GM12872 (cell line): ENCODE data around the gene HDAC4.

Experiments
- TF ChIP-seq, protein P1 (sequence below): IDR thresholded peaks from 3 replicates; pipeline ENCODE4 v1.5.1; 2011; ENCODE audit warnings: low read depth, mild to moderate bottlenecking, low read length, moderate library complexity; ENCODE audit not compliant: insufficient read depth

HDAC4 gene

DNA sequence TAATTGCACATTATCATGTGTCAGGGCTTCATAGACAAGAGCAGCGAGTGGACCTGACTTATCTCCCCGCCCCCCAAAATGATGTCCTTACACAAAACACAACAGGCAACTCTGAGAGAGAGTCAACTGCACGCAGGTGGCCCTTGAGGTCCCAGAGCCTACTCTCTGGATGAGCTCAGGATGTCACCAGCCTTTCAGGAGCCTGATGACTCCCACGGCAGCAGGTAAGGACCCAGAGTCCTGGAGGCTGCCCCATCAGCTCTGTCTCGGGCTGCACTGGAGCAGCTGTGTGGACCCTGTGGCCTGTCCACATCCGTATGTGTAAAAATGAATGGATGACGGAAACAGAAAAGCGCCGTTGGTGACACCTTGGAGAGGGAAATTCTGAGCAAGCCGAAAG is 130.9 kb downstream of the HDAC4 start:
- TF ChIP-seq, protein P1, sequence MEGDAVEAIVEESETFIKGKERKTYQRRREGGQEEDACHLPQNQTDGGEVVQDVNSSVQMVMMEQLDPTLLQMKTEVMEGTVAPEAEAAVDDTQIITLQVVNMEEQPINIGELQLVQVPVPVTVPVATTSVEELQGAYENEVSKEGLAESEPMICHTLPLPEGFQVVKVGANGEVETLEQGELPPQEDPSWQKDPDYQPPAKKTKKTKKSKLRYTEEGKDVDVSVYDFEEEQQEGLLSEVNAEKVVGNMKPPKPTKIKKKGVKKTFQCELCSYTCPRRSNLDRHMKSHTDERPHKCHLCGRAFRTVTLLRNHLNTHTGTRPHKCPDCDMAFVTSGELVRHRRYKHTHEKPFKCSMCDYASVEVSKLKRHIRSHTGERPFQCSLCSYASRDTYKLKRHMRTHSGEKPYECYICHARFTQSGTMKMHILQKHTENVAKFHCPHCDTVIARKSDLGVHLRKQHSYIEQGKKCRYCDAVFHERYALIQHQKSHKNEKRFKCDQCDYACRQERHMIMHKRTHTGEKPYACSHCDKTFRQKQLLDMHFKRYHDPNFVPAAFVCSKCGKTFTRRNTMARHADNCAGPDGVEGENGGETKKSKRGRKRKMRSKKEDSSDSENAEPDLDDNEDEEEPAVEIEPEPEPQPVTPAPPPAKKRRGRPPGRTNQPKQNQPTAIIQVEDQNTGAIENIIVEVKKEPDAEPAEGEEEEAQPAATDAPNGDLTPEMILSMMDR: no peak

DNA sequence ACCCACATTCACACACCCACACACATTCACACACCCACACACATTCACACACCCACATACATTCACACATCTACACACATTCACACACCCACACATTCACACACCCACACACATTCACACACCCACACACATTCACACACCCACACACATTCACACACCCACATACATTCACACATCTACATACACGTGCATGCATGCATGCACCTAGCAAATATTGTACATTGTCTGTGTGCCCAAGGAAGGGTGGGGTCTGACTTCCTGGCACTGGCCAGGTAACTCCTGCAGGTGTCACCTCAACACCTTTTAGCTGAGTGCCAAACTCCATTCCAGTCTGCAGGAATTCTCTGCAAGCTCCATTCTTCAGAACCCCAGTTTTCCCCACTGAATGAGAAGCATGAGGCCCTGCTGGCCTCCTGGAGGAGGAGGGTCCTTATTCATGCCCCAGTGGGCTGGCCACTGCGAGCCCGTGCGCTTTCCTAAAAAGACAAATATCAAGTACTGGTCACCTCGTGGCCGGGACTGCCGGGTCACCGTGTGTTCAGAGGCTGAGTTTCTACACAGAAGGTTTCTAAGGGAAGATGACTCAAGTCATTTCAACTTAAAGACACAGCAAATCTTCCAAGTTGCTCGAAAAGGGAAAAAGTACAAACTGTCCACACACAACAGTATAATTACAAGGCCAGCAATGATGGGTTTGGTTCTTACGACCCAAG is 131.5 kb downstream of the HDAC4 start:
- TF ChIP-seq, protein P1: no peak

DNA sequence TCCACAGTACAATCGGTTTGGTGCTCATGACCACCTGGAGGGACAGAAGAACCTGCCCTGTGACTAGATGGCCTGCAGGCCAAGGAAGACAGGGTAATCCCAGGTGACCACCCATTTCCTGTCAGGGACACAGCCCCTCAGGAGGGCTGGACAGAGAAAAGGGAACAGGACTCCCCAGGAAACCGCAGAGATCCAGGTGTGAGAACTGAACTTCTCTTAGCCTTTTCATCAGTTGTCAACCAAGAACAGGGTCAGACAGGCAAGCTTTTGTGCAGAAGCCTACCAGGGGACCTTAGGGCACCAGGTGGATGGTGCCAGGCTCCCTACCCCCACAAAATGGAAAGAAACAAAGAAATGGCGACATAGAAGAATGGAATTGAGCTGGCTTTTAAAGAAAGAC is 132.3 kb downstream of the HDAC4 start:
- TF ChIP-seq, protein P1: no peak

DNA sequence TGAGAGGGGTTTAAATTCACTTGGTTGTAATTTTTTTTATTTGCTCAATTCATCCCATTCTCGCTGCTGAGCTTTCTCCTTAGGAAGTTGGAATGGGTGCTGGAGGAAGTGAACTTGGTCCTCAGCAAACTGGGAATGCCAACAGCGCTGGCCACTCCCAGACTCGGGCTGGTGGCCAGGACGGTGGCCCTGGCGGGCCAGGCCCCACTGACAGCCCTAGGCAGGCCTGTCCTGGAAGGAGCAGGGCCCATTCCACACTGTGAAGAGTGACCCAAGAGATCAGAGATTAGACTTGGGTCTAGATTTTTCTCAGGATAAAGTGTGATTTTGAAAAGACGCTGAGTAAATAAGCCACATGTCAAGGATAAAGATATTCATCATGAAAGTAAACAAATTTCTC is 132.7 kb downstream of the HDAC4 start:
- TF ChIP-seq, protein P1: no peak

DNA sequence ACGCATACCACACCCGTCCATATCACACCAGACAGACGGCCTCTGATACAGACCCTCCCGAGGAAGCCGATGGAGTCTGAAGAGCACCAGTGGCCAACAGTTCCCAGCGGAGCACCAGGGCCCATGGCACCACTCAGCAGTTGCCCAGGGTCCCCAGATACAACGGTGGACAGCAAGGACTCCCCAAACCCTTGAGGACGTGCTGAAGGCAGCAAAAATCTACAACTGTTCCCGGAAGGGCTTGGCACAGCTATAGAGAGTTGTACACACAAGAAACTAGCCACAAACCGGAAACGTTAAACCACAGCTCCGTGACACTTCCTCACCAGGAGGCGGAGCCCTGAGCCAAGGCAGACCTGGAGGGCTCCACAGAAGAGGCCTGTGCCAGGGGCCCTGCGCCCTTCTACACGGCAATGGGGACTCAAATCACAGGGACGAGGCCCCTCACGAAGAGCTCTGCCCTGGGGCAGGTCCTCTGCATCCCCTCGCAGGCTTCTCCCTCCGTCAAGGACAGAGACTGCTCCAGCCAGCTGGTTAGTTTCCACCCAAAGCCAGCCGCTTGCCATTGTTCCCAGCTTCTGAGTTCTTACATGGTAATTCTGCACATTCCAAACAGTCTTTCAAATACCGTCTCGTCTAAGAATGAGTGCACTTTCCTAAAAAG is 133.4 kb downstream of the HDAC4 start:
- TF ChIP-seq, protein P1: peak; percentile 64

DNA sequence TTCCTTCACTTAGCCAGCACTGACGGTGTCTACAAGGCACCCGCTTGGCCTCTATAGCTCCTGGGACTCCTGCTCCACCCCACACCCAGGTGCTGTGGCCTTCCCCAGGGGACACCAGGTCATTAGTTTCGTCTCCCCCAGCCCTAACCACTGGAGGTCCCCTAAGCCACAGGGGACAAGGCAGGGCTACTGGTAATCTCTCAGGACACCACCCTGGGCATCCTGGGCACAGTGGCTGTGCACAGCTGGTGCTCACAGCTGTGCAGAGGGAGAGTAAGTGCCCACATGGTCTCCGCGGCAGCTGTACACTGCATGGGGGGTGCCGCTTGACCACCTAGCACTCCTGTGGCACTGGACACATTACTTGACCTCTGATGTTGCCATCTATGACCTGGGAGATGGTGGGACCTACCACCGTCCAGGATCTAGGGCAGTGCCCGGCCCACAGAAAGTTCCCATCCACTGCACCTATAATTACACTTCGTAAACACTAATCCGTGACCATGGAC is 134.0 kb downstream of the HDAC4 start:
- TF ChIP-seq, protein P1: no peak

DNA sequence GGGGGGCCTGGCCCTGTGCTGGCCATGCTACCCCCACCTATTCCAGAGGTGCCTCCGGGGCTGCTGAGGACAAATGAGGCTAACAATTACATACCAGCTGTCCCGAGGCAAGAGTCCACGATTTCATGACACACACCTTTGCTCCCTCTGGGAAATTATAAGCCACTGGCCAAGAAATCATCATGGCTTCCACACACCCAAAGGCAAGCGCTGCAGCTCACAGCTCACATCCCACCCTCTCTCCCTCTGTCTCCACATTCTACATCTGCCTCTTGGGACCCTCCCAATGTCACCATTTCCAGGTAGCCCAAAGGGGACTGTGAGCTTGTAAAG is 134.4 kb downstream of the HDAC4 start:
- TF ChIP-seq, protein P1: no peak
